Measurements from ENCODE around the gene TRRAP.

The TRRAP gene

GRCh38 chr7:98907570-98907969 lies 29.2 kb downstream of the TRRAP start:
- DNase-seq: no peak

GRCh38 chr7:98908585-98908984 lies 30.3 kb downstream of the TRRAP start:
- DNase-seq: no peak

GRCh38 chr7:98909487-98909886 lies 31.2 kb downstream of the TRRAP start:
- no peak for DNase-seq

GRCh38 chr7:98910427-98910826 lies 32.1 kb downstream of the TRRAP start:
- DNase-seq: no peak

- DNase-seq: no peak
Measured at GRCh38 chr7:98911916-98912315, 33.6 kb downstream of the TRRAP start.

- no peak for DNase-seq
Measured at GRCh38 chr7:98913026-98913425, 34.7 kb downstream of the TRRAP start.

GRCh38 chr7:98913612-98914011 lies 35.3 kb downstream of the TRRAP start:
- DNase-seq: no peak

- no peak for DNase-seq
Measured at GRCh38 chr7:98917331-98917730, 39.0 kb downstream of the TRRAP start.

- DNase-seq: no peak
Measured at GRCh38 chr7:98921608-98922372, 43.5 kb downstream of the TRRAP start.

GRCh38 chr7:98922392-98923187 lies 44.3 kb downstream of the TRRAP start:
- peak; percentile 96 for DNase-seq

- no peak for DNase-seq
Measured at GRCh38 chr7:98923512-98923911, 45.2 kb downstream of the TRRAP start.

GRCh38 chr7:98927125-98927524 lies 48.8 kb downstream of the TRRAP start:
- DNase-seq: no peak

GRCh38 chr7:98930464-98930863 lies 52.1 kb downstream of the TRRAP start:
- no peak for DNase-seq

GRCh38 chr7:98930921-98931320 lies 52.6 kb downstream of the TRRAP start:
- DNase-seq: no peak

- no peak for DNase-seq
Measured at GRCh38 chr7:98933321-98933720, 55.0 kb downstream of the TRRAP start.

GRCh38 chr7:98934267-98934666 lies 55.9 kb downstream of the TRRAP start:
- DNase-seq: no peak

- DNase-seq: no peak
Measured at GRCh38 chr7:98935811-98936210, 57.5 kb downstream of the TRRAP start.

GRCh38 chr7:98943336-98943735 lies 65.0 kb downstream of the TRRAP start:
- DNase-seq: no peak

- no peak for DNase-seq
Measured at GRCh38 chr7:98944386-98944785, 66.1 kb downstream of the TRRAP start.

GRCh38 chr7:98945852-98946251 lies 67.5 kb downstream of the TRRAP start:
- DNase-seq: no peak

- DNase-seq: no peak
Measured at GRCh38 chr7:98946389-98946788, 68.1 kb downstream of the TRRAP start.

GRCh38 chr7:98949336-98950044 lies 71.2 kb downstream of the TRRAP start:
- DNase-seq: no peak

- DNase-seq: no peak
Measured at GRCh38 chr7:98955992-98956391, 77.7 kb downstream of the TRRAP start.

- no peak for DNase-seq
Measured at GRCh38 chr7:98956469-98956868, 78.1 kb downstream of the TRRAP start.
